Vagina (tissue), 2 donors: ENCODE measurements around the gene ALKBH8.

Source experiments
- POLR2A ChIP-seq, 2 donors: fragments of 450-650 bp; IDR thresholded peaks; one replicate each; pipeline ENCODE4 v1.6.1; 2017; ENCODE audit warnings: antibody characterized with exemption in 2 of 2, mild to moderate bottlenecking in 2 of 2, moderate library complexity in 2 of 2
- POLR2AphosphoS5 ChIP-seq, 2 donors: sonication (generic); formaldehyde crosslinking; IDR thresholded peaks; one replicate each; pipeline ENCODE4 v1.9.0; 2017; ENCODE audit warnings: antibody characterized with exemption in 2 of 2, mild to moderate bottlenecking in 2 of 2, low read depth in 1 of 2; ENCODE audit not compliant: insufficient read depth in 1 of 2
- TF ChIP-seq, protein P1 (sequence below), 3 experiments: fragments of 450-650 bp in 2 of 3; fragments of 200-600 bp in 1 of 3; sonication (generic) in 1 of 3; IDR thresholded peaks; one replicate each; pipeline ENCODE4 v1.5.1; 2017 to 2019; ENCODE audit warnings: antibody characterized with exemption in 3 of 3, mild to moderate bottlenecking in 2 of 3, moderate library complexity in 2 of 3

DNA sequence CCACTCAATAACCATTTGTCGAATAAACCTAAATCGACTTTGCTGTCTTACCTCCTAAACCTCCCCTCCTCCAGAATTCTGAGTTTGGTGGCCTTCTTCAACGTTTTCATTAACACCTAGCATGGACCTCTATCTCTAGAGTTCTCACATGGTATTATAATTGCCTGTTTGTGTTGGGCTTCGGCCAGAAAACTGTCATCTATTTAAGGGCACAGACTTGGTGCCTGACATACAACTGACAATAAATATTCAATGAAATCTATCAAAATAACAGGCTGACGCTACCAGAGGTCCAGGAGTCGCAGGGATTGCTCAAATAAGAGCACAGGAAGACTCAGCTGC, 687 bp downstream of the ALKBH8 start:
- TF ChIP-seq POLR2A (IDR thresholded peaks at IDR 0.05) (no peak), POLR2AphosphoS5 (IDR thresholded peaks at IDR 0.05; ENCODE audit: insufficient read depth in 1 of 2, low read depth in 1 of 2) (no peak)
- TF ChIP-seq, protein P1, sequence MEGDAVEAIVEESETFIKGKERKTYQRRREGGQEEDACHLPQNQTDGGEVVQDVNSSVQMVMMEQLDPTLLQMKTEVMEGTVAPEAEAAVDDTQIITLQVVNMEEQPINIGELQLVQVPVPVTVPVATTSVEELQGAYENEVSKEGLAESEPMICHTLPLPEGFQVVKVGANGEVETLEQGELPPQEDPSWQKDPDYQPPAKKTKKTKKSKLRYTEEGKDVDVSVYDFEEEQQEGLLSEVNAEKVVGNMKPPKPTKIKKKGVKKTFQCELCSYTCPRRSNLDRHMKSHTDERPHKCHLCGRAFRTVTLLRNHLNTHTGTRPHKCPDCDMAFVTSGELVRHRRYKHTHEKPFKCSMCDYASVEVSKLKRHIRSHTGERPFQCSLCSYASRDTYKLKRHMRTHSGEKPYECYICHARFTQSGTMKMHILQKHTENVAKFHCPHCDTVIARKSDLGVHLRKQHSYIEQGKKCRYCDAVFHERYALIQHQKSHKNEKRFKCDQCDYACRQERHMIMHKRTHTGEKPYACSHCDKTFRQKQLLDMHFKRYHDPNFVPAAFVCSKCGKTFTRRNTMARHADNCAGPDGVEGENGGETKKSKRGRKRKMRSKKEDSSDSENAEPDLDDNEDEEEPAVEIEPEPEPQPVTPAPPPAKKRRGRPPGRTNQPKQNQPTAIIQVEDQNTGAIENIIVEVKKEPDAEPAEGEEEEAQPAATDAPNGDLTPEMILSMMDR (IDR thresholded peaks at IDR 0.05): no peak
